OCI-M1 (cell line): ENCODE measurements around the gene NIFK.
A peak's percentile ranks its signal among the peaks of the same experiment; 100 is the strongest.
"Not testable (repeated sequence)": the region's sequence is repeated elsewhere in the genome, so short reads cannot be mapped to it uniquely, and the experiment has no call there.

Experiments
- DNase-seq: peaks from one replicate; lab custom pipeline; 2025; lab: John Stamatoyannopoulos, UW

Gene NIFK

DNA sequence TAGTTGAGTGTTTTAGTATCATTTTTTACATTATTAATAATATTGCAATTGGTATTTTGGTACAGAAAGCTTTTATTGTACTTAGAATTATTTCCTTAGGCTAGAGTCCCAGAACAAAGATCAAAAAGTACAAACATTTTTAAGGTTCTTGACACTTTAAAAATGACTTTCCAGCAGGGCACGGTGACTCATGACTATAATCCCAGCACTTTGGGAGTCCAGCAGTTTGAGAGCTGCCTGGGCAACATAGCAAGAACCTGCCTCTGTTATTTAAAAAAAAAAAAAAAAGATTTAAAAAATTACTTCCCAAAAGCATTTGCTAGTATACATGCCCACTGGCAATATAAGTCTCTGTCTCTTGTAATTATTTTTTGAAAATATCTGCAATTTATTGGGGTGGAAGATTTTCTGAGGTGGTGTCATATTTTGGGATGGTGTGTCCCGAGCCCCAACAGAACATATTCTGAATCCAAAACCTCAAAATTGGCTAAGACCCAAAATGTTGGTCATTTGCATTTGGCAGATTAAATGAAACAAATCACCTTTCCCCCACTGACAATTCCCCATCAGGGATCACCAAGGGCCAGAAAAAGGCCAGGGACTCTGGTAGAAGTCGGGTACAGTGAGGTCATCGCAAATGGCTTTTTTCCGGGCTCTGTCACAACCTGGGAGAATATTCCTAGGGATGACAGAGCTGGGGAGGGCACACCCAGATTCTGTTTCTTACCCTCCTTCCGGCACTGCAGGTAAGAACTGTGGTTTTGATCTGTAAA, 42.1 kb downstream of the NIFK start:
- no peak for DNase-seq

DNA sequence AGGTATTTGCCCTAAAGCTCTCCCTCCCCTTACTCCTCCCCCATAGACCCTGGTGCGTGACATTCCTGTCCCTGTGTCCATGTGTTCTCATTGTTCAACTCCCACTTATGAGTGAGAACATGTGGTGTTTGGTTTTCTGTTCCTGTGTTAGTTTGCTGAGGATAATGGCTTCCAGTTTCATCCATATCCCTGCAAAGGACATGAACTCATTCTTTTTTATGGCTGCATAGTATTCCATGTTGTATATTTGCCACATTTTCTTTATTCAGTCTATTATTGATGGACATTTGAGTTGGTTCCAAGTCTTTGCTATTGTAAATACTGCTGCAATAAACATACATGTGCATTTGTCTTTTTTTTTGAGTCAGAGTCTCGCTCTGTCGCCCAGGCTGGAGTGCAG, 46.1 kb downstream of the NIFK start:
- not testable (repeated sequence) for DNase-seq

GRCh38 chr2:121690095-121690494, 46.6 kb downstream of the NIFK start:
- DNase-seq: no peak

- peak; percentile 24 for DNase-seq
Measured at GRCh38 chr2:121689356-121689755, 47.3 kb downstream of the NIFK start.

DNA sequence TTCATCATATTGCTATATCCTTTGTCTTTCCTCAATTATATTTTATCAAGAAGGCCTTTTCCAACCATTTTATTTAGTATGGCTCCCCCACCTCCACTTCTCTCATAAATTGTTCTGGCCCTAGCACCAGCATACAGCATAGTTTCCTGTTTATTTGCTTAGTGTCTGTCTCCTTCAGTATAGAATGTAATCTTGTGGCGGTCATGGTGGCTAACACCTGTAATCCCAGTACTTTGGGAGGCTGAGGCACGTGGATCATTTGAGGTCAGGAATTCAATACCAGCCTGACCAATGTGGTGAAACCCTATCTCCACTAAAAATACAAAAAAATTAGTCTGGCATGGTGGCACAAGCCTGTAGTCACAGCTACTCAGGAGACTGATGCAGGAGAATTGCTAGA, 47.9 kb downstream of the NIFK start:
- DNase-seq: no peak

DNA sequence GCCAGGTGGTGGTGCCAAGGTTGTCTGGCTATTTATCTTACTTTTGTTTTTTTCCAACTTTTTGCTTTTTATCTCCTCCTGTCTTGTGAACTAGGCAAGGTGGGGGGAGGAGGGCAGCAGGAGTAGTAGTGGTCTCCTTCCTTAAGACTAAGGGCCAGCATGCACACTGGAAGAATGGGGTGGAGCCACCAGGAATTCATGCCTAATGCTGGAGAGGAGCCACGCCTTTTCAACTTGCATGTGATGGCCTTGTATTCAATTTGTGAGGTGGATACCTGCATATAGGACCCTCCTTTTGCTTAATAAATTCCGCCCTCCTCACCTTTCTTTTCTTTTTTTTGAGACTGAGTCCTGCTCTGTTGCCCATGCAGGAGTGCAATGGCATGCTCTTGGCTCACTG, 49.8 kb downstream of the NIFK start:
- DNase-seq: no peak

DNA sequence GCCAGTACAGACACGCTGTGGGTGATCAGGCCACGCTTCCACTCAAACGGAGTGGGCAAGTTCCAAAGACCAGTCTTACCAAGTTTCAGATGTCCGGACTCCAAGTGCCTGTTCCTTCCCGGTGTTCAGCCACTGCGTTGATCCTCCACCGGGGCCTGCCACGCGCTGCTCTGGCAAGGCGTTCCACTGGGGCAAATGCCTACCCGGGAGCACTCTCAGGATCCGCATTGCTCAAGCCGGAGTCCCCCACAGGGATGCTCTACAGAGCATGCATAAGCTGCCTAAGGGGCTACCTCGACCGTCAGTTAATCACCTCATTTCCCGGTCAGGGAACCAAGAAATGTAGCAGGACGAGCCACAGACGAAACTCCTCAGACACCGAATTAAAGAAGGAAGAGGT, 50.5 kb downstream of the NIFK start:
- DNase-seq: no peak

DNA sequence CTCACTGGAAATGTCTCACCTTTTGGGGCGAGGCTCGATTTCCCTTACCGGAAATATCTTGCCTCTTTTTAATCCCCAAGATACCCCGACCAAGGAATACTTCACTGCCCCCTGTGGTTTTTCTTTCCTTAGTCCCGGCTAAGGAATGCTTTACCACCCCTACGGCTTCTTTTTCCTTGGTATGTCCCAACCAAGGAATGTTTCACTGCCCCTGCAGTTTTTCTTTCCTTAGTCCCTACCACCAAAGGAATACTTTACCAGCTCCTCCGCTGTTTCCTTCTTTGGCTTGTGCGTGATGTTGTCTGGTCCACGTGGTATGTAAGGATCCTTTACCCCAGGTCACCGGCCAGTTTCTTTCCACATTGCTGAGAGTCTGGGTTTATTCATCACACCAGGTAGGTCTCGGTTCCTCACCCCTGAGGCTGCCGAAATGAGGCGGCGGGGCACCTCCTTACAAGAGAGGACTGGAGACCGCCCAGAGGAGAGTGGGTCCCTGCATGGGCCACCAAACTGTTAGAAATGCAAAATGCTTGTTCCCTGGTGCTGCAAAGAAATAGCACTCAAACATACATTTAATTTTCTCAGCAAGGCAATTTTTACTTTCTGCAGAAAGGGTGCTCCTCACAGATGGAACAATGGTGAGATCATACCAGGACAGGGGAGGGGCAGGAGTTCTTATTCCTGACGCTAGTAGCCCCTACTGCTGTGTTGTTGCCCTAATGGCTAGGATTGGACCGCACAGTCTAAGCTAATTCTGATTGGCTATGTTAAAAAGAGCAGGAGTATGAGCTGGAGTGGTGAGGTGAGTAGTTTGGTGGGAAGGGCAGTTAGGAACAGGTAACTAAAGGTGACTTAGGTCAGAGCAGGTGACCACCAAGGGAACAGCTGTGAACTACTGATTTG, 54.0 kb downstream of the NIFK start:
- no peak for DNase-seq

GRCh38 chr2:121677855-121678254, 58.8 kb downstream of the NIFK start:
- DNase-seq: no peak
